GM12874 (cell line): Measurements from ENCODE around the gene PTPRD.

Experiments
- CTCF ChIP-seq: IDR thresholded peaks from 2 replicates; pipeline ENCODE4 v1.5.1; 2011; ENCODE audit warnings: low read depth, mild to moderate bottlenecking, control low read depth, low read length, moderate library complexity; ENCODE audit not compliant: insufficient read depth

PTPRD gene

DNA sequence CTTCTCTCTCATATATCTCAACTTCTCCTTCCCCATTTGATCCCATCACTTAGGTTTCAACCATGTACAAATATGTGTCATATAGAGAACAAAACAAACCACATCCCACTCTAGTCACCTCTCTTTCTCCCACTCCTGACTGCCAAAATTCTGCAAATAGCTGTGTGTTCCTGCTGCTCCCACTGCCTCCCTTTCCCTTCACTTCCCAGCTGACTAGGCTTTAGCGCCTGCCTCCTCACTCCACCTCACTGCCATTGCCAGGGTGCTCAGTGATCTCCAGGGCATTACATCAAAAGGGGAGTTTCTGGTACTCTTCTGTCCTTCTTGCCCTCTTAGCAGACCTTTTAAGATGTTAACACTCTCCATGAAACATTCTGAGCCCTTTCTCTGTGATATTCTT lies 2137.9 kb downstream of the PTPRD start:
- no peak for TF ChIP-seq CTCF

GRCh38 chr9:8473244-8474020 lies 2139.4 kb downstream of the PTPRD start:
- TF ChIP-seq CTCF, result no peak

GRCh38 chr9:8468045-8468637 lies 2144.7 kb downstream of the PTPRD start:
- no peak for TF ChIP-seq CTCF

GRCh38 chr9:8457816-8458215 lies 2155.0 kb downstream of the PTPRD start:
- TF ChIP-seq CTCF, result no peak

- TF ChIP-seq CTCF, result no peak
Measured at GRCh38 chr9:8457055-8457454, 2155.7 kb downstream of the PTPRD start.

- TF ChIP-seq CTCF, result no peak
Measured at GRCh38 chr9:8456344-8456743, 2156.5 kb downstream of the PTPRD start.

GRCh38 chr9:8450810-8451545 lies 2161.8 kb downstream of the PTPRD start:
- no peak for TF ChIP-seq CTCF
